Activated CD8-positive, alpha-beta memory T cell treated with anti-CD3 and anti-CD28 coated beads, Interleukin-2, amount 10 ng/mL, durations not matched to agents 7 days and 5 days (primary cell): ENCODE measurements around the gene MALSU1. TPM values are rescaled to one million over a fixed set of nuclear protein-coding genes. Genes with fewer than 3 reads are reported as not detected.

Experiments used
- ATAC-seq: fragments of 150-1000 bp; cut with Tn5 transposase; one replicate; pipeline ENCODE4 v1.10.0; 2021; ENCODE audit warnings: moderate library complexity
- CTCF ChIA-PET: fragments of 350-600 bp; sonication (Branson Sonifier 250); formaldehyde crosslinking; loops from one replicate; lab custom pipeline; 2021; ENCODE audit warnings: antibody characterized with exemption; lab: Charles Lee
- DNase-seq: peaks from one replicate; pipeline ENCODE4 v3.0.0-alpha.2; 2020
- H3K27ac Mint-ChIP-seq: one replicate; pipeline ENCODE4 v1.8.0; 2021; ENCODE audit warnings: mild to moderate bottlenecking, mixed read lengths
- H3K27me3 Mint-ChIP-seq: one replicate; pipeline ENCODE4 v1.8.0; 2021; ENCODE audit warnings: mixed read lengths
- H3K36me3 Mint-ChIP-seq: one replicate; pipeline ENCODE4 v1.8.0; 2021; ENCODE audit warnings: mild to moderate bottlenecking, mixed read lengths
- H3K4me1 Mint-ChIP-seq: one replicate; pipeline ENCODE4 v1.8.0; 2021; ENCODE audit warnings: mixed read lengths
- H3K4me3 Mint-ChIP-seq: one replicate; pipeline ENCODE4 v1.8.0; 2021; ENCODE audit warnings: mild to moderate bottlenecking, moderate library complexity, mixed read lengths
- H3K9me3 Mint-ChIP-seq: one replicate; pipeline ENCODE4 v1.8.0; 2022; ENCODE audit warnings: low read depth, mixed read lengths
- total RNA-seq, 2 experiments: library from RNA; stranded (reverse); gene quantifications; one replicate each; pipeline ENCODE4 v1.2.3, GENCODE V29; 2021

MALSU1 gene
- total RNA-seq, 2 experiments from 2014 or later: 51.3 to 59.5 TPM

GRCh38 chr7:23273141-23273599, 26.0 kb upstream of the MALSU1 start:
- ATAC-seq (peak; percentile 98), DNase-seq (peak; percentile 94)
- H3K27me3 Mint-ChIP-seq: peaks cover 5% of the 10 kb centered on the region
- CTCF ChIA-PET: interaction anchor here (0.6 to 8.3 kb wide), 49 partner anchors 12 to 445 kb away, joined by 3 to 124 read pairs (median 4); partner anchors contain the start of genes MALSU1, NUP42 and STK31
- no peaks in the 10 kb centered on the region for H3K36me3 Mint-ChIP-seq
- no peaks in the 10 kb centered on the region for H3K9me3 Mint-ChIP-seq
- H3K27ac Mint-ChIP-seq: peak overlapping the region; percentile 64
- peaks cover 16% of the 10 kb centered on the region for H3K4me1 Mint-ChIP-seq
- peak overlapping the region; percentile 65 for H3K4me3 Mint-ChIP-seq

- CTCF ChIA-PET: interaction anchor here (0.6 to 8.3 kb wide), 10 partner anchors 15 to 214 kb away, joined by 3 to 124 read pairs (median 4); partner anchors contain the start of gene IGF2BP3
- Mint-ChIP-seq H3K27me3 (peaks cover 3% of the 10 kb centered on the region), H3K27ac (no peak overlapping the region), H3K4me1 (peaks cover 16% of the 10 kb centered on the region), H3K36me3 (no peaks in the 10 kb centered on the region), H3K4me3 (no peak overlapping the region), H3K9me3 (no peaks in the 10 kb centered on the region)
- no peak for ATAC-seq
- no peak for DNase-seq
Observed at GRCh38 chr7:23275912-23276311, 23.2 kb upstream of the MALSU1 start.

- DNase-seq (no peak), ATAC-seq (no peak)
- Mint-ChIP-seq H3K4me1 (peaks cover 16% of the 10 kb centered on the region), H3K27me3 (peaks cover 3% of the 10 kb centered on the region), H3K9me3 (no peaks in the 10 kb centered on the region), H3K36me3 (no peaks in the 10 kb centered on the region), H3K4me3 (no peak overlapping the region), H3K27ac (no peak overlapping the region)
- CTCF ChIA-PET: interaction anchor here (0.6 to 8.3 kb wide), 13 partner anchors 8 to 214 kb away, joined by 3 to 124 read pairs (median 4); partner anchors contain the start of gene IGF2BP3
Observed at GRCh38 chr7:23276376-23276775, 22.8 kb upstream of the MALSU1 start.

- Mint-ChIP-seq H3K27me3 (peaks cover 3% of the 10 kb centered on the region), H3K27ac (peak overlapping the region; percentile 19), H3K36me3 (no peaks in the 10 kb centered on the region), H3K9me3 (no peaks in the 10 kb centered on the region), H3K4me1 (peaks cover 16% of the 10 kb centered on the region), H3K4me3 (no peak overlapping the region)
- DNase-seq: no peak
- CTCF ChIA-PET: interaction anchor here (0.6 to 8.3 kb wide), 15 partner anchors 9 to 269 kb away, joined by 3 to 124 read pairs (median 4); partner anchors contain the start of gene IGF2BP3
- no peak for ATAC-seq
Observed at GRCh38 chr7:23276947-23277346, 22.2 kb upstream of the MALSU1 start.

GRCh38 chr7:23277359-23277989, 21.7 kb upstream of the MALSU1 start:
- ATAC-seq (peak; percentile 52), DNase-seq (peak; percentile 49)
- no peaks in the 10 kb centered on the region for H3K36me3 Mint-ChIP-seq
- H3K4me3 Mint-ChIP-seq: no peak overlapping the region
- H3K9me3 Mint-ChIP-seq: no peaks in the 10 kb centered on the region
- no peaks in the 10 kb centered on the region for H3K27me3 Mint-ChIP-seq
- H3K4me1 Mint-ChIP-seq: peaks cover 12% of the 10 kb centered on the region
- CTCF ChIA-PET: interaction anchor here (0.6 to 8.3 kb wide), 19 partner anchors 9 to 269 kb away, joined by 3 to 124 read pairs (median 4); partner anchors contain the start of gene IGF2BP3
- peak overlapping the region; percentile 19 for H3K27ac Mint-ChIP-seq

GRCh38 chr7:23279819-23280525, 19.2 kb upstream of the MALSU1 start:
- no peaks in the 10 kb centered on the region for H3K27me3 Mint-ChIP-seq
- H3K9me3 Mint-ChIP-seq: no peaks in the 10 kb centered on the region
- CTCF ChIA-PET: interaction anchor here (0.9 to 2.0 kb wide), 4 partner anchors 15 to 196 kb away, joined by 3 to 5 read pairs (median 4); partner anchors contain the start of gene MALSU1
- H3K4me1 Mint-ChIP-seq: peaks cover 3% of the 10 kb centered on the region
- no peak overlapping the region for H3K4me3 Mint-ChIP-seq
- H3K36me3 Mint-ChIP-seq: no peaks in the 10 kb centered on the region
- no peak overlapping the region for H3K27ac Mint-ChIP-seq
- DNase-seq (no peak), ATAC-seq (no peak)

- no peak for ATAC-seq
- H3K4me3 Mint-ChIP-seq: no peak overlapping the region
- H3K36me3 Mint-ChIP-seq: no peaks in the 10 kb centered on the region
- peaks cover 10% of the 10 kb centered on the region for H3K4me1 Mint-ChIP-seq
- H3K9me3 Mint-ChIP-seq: no peaks in the 10 kb centered on the region
- no peaks in the 10 kb centered on the region for H3K27me3 Mint-ChIP-seq
- no peak for DNase-seq
- H3K27ac Mint-ChIP-seq: no peak overlapping the region
- CTCF ChIA-PET: no interaction called here
Observed at GRCh38 chr7:23283086-23283485, 16.1 kb upstream of the MALSU1 start.

- H3K4me3 Mint-ChIP-seq: no peak overlapping the region
- H3K9me3 Mint-ChIP-seq: no peaks in the 10 kb centered on the region
- no peaks in the 10 kb centered on the region for H3K27me3 Mint-ChIP-seq
- DNase-seq: no peak
- no peak overlapping the region for H3K27ac Mint-ChIP-seq
- H3K4me1 Mint-ChIP-seq: peaks cover 11% of the 10 kb centered on the region
- CTCF ChIA-PET: interaction anchor here (0.9 to 2.1 kb wide), 3 partner anchors 8 to 12 kb away, joined by 3 to 8 read pairs (median 5); no protein-coding TSS in a partner anchor
- H3K36me3 Mint-ChIP-seq: no peaks in the 10 kb centered on the region
- no peak for ATAC-seq
Observed at GRCh38 chr7:23284871-23285270, 14.3 kb upstream of the MALSU1 start.

GRCh38 chr7:23285657-23286646, 13.2 kb upstream of the MALSU1 start:
- Mint-ChIP-seq H3K4me3 (no peak overlapping the region), H3K36me3 (no peaks in the 10 kb centered on the region), H3K9me3 (no peaks in the 10 kb centered on the region), H3K27me3 (no peaks in the 10 kb centered on the region), H3K27ac (no peak overlapping the region), H3K4me1 (peaks cover 11% of the 10 kb centered on the region)
- ATAC-seq (no peak), DNase-seq (no peak)
- CTCF ChIA-PET: interaction anchor here (2.1 kb wide), 2 partner anchors 11 to 13 kb away, joined by 5 to 8 read pairs; no protein-coding TSS in a partner anchor

GRCh38 chr7:23287612-23288011, 11.5 kb upstream of the MALSU1 start:
- DNase-seq: peak; percentile 64

GRCh38 chr7:23290993-23291392, 8.1 kb upstream of the MALSU1 start:
- Mint-ChIP-seq H3K9me3 (no peaks in the 10 kb centered on the region), H3K36me3 (no peaks in the 10 kb centered on the region), H3K27ac (no peak overlapping the region), H3K27me3 (no peaks in the 10 kb centered on the region), H3K4me1 (peaks cover 9% of the 10 kb centered on the region), H3K4me3 (no peak overlapping the region)
- DNase-seq (no peak), ATAC-seq (no peak)
- CTCF ChIA-PET: interaction anchor here (1.1 kb wide), 1 partner anchor 14 kb away, joined by 3 read pairs; no protein-coding TSS in a partner anchor

More at GRCh38 chr7:23287612-23288011, 11.5 kb upstream of the MALSU1 start:
- ATAC-seq: peak; percentile 77
- CTCF ChIA-PET: interaction anchor here (0.9 kb wide), 1 partner anchor 9 kb away, joined by 3 read pairs; no protein-coding TSS in a partner anchor
- no peaks in the 10 kb centered on the region for H3K27me3 Mint-ChIP-seq
- no peaks in the 10 kb centered on the region for H3K36me3 Mint-ChIP-seq
- peaks cover 11% of the 10 kb centered on the region for H3K4me1 Mint-ChIP-seq
- H3K9me3 Mint-ChIP-seq: no peaks in the 10 kb centered on the region
- no peak overlapping the region for H3K27ac Mint-ChIP-seq
- H3K4me3 Mint-ChIP-seq: no peak overlapping the region

GRCh38 chr7:23291957-23292560, 7.1 kb upstream of the MALSU1 start:
- no peak overlapping the region for H3K4me3 Mint-ChIP-seq
- no peaks in the 10 kb centered on the region for H3K27me3 Mint-ChIP-seq
- no peak overlapping the region for H3K27ac Mint-ChIP-seq
- H3K9me3 Mint-ChIP-seq: no peaks in the 10 kb centered on the region
- CTCF ChIA-PET: interaction anchor here (1.1 kb wide), 1 partner anchor 15 kb away, joined by 3 read pairs; no protein-coding TSS in a partner anchor
- DNase-seq: no peak
- peaks cover 9% of the 10 kb centered on the region for H3K4me1 Mint-ChIP-seq
- H3K36me3 Mint-ChIP-seq: no peaks in the 10 kb centered on the region
- ATAC-seq: no peak
